ENCODE measurements around the gene DNASE1L3. TPM values are rescaled to one million over a fixed set of nuclear protein-coding genes. Genes with fewer than 3 reads are reported as not detected.

DNASE1L3 gene
- total and polyA plus RNA-seq, 2 donors (not counting 1 experiment from before 2014, with no cell fraction given) = not detected

- Histone ChIP-seq H4K20me1 (ENCODE audit: control insufficient read depth, extremely low read depth, insufficient read depth, low read length) (no peaks in the 10 kb centered on the region), H3K4me2 (ENCODE audit: extremely low read depth, insufficient read depth, low read length) (peak overlapping the region; percentile 30), H3K36me3 (ENCODE audit: control insufficient read depth, insufficient read depth, low read length) (peaks cover 18% of the 10 kb centered on the region), H3K79me2 (ENCODE audit: control insufficient read depth, insufficient read depth, low read length) (no peaks in the 10 kb centered on the region), H3K9me3 (ENCODE audit: control insufficient read depth, insufficient read depth, low read depth, low read length) (no peaks in the 10 kb centered on the region), H2AFZ (ENCODE audit: low read length) (no peak overlapping the region), H3K4me1 (ENCODE audit: control insufficient read depth, extremely low read depth, insufficient read depth, low read length) (peaks cover 27% of the 10 kb centered on the region), H3K27ac (ENCODE audit: insufficient read depth, low read length) (peak overlapping the region; percentile 80), H3K4me3 (replicated peaks in 1 of 4; ENCODE audit: control extremely low read depth in 1 of 4, insufficient read depth in 1 of 4, low read depth in 3 of 4, low read length in 4 of 4) (no peak overlapping the region), H3K9ac (ENCODE audit: insufficient read depth, low read length) (no peak overlapping the region), H3K27me3 (ENCODE audit: control insufficient read depth, insufficient read depth, low read length) (no peaks in the 10 kb centered on the region)
- peak; percentile 78 to 91 for DNase-seq (ENCODE audit: low read depth in 2 of 2)
- no peak for TF ChIP-seq CTCF (conservative IDR thresholded peaks at IDR 0.05 in 1 of 2, IDR thresholded peaks at IDR 0.05 in 1 of 2; ENCODE audit: low read depth in 1 of 2, low read length in 2 of 2)
- no peak for TF ChIP-seq EZH2 (IDR thresholded peaks at IDR 0.05; ENCODE audit: low read length, missing control alignments)
These were observed 46.4 kb downstream of the DNASE1L3 start for GRCh38 chr3:58164199-58164879.

GRCh38 chr3:58163234-58163633, 47.5 kb downstream of the DNASE1L3 start:
- H3K9me3 ChIP-seq (ENCODE audit: control insufficient read depth, insufficient read depth, low read depth, low read length) = no peaks in the 10 kb centered on the region
- no peak for TF ChIP-seq CTCF (conservative IDR thresholded peaks at IDR 0.05 in 1 of 2, IDR thresholded peaks at IDR 0.05 in 1 of 2; ENCODE audit: low read depth in 1 of 2, low read length in 2 of 2)
- no peak overlapping the region for H3K9ac ChIP-seq (ENCODE audit: insufficient read depth, low read length)
- H2AFZ ChIP-seq (ENCODE audit: low read length) = no peak overlapping the region
- peak; percentile 87 to 99 for DNase-seq (ENCODE audit: low read depth in 2 of 2)
- H3K79me2 ChIP-seq (ENCODE audit: control insufficient read depth, insufficient read depth, low read length) = no peaks in the 10 kb centered on the region
- H3K27ac ChIP-seq (ENCODE audit: insufficient read depth, low read length) = peak overlapping the region; percentile 80
- H3K4me2 ChIP-seq (ENCODE audit: extremely low read depth, insufficient read depth, low read length) = peak overlapping the region; percentile 33
- no peak overlapping the region for H3K4me3 ChIP-seq (replicated peaks in 1 of 4; ENCODE audit: control extremely low read depth in 1 of 4, insufficient read depth in 1 of 4, low read depth in 3 of 4, low read length in 4 of 4)
- H4K20me1 ChIP-seq (ENCODE audit: control insufficient read depth, extremely low read depth, insufficient read depth, low read length) = no peaks in the 10 kb centered on the region
- H3K36me3 ChIP-seq (ENCODE audit: control insufficient read depth, insufficient read depth, low read length) = peaks cover 15% of the 10 kb centered on the region
- H3K27me3 ChIP-seq (ENCODE audit: control insufficient read depth, insufficient read depth, low read length) = no peaks in the 10 kb centered on the region
- peaks cover 27% of the 10 kb centered on the region for H3K4me1 ChIP-seq (ENCODE audit: control insufficient read depth, extremely low read depth, insufficient read depth, low read length)

- Histone ChIP-seq H3K4me2 (ENCODE audit: extremely low read depth, insufficient read depth, low read length) (peak overlapping the region; percentile 7), H3K27me3 (ENCODE audit: control insufficient read depth, insufficient read depth, low read length) (no peaks in the 10 kb centered on the region), H3K4me3 (replicated peaks in 1 of 4; ENCODE audit: control extremely low read depth in 1 of 4, insufficient read depth in 1 of 4, low read depth in 3 of 4, low read length in 4 of 4) (no peak overlapping the region), H3K36me3 (ENCODE audit: control insufficient read depth, insufficient read depth, low read length) (peaks cover 9% of the 10 kb centered on the region), H3K9me3 (ENCODE audit: control insufficient read depth, insufficient read depth, low read depth, low read length) (no peaks in the 10 kb centered on the region), H3K9ac (ENCODE audit: insufficient read depth, low read length) (no peak overlapping the region), H3K4me1 (ENCODE audit: control insufficient read depth, extremely low read depth, insufficient read depth, low read length) (peaks cover 26% of the 10 kb centered on the region), H3K79me2 (ENCODE audit: control insufficient read depth, insufficient read depth, low read length) (no peaks in the 10 kb centered on the region), H2AFZ (ENCODE audit: low read length) (no peak overlapping the region), H4K20me1 (ENCODE audit: control insufficient read depth, extremely low read depth, insufficient read depth, low read length) (no peaks in the 10 kb centered on the region), H3K27ac (ENCODE audit: insufficient read depth, low read length) (peak overlapping the region; percentile 80)
- peak; percentile 96 for DNase-seq (ENCODE audit: low read depth in 2 of 2)
- TF ChIP-seq EZH2 (IDR thresholded peaks at IDR 0.05; ENCODE audit: low read length, missing control alignments) = no peak
These were observed 49.1 kb downstream of the DNASE1L3 start for GRCh38 chr3:58161435-58162398.

Measured in fibroblast of lung (primary cell).